Progenitor cell of endocrine pancreas (in vitro differentiated cells): Measurements from ENCODE around the gene NPHP3. TPM values are rescaled to one million over a fixed set of nuclear protein-coding genes. Genes with fewer than 3 reads are reported as not detected.
A peak's percentile ranks its signal among the peaks of the same experiment; 100 is the strongest.

Source experiments
- DNase-seq: peaks from one replicate; pipeline ENCODE4 v3.0.0; 2021; ENCODE audit warnings: low spot score; ENCODE audit not compliant: unreplicated experiment
- H3K27ac Mint-ChIP-seq: 2 replicates; pipeline ENCODE4 v1.8.0; 2021; ENCODE audit warnings: mild to moderate bottlenecking, moderate library complexity, mixed read lengths
- H3K27me3 Mint-ChIP-seq: 2 replicates; pipeline ENCODE4 v1.8.0; 2021; ENCODE audit warnings: mixed read lengths
- H3K36me3 Mint-ChIP-seq: 2 replicates; pipeline ENCODE4 v1.8.0; 2022; ENCODE audit warnings: mixed read lengths; ENCODE audit not compliant: insufficient read depth
- H3K4me1 Mint-ChIP-seq: 2 replicates; pipeline ENCODE4 v1.8.0; 2021; ENCODE audit warnings: low read depth, mixed read lengths
- H3K4me3 Mint-ChIP-seq: 2 replicates; pipeline ENCODE4 v1.8.0; 2021; ENCODE audit warnings: low read depth, mild to moderate bottlenecking, moderate library complexity, mixed read lengths
- H3K9me3 Mint-ChIP-seq: 2 replicates; pipeline ENCODE4 v1.8.0; 2021; ENCODE audit warnings: low read depth, mixed read lengths
- total RNA-seq: library from RNA; stranded (reverse); gene quantifications from 2 replicates; pipeline ENCODE4 v1.2.1, GENCODE V29; 2021
- TF ChIP-seq, protein P1 (sequence below): fragments of 200-600 bp; sonication (generic); IDR thresholded peaks from one replicate; pipeline ENCODE4 v1.5.0; 2021; ENCODE audit warnings: antibody characterized with exemption, mild to moderate bottlenecking; ENCODE audit not compliant: unreplicated experiment

NPHP3 gene
- total RNA-seq, 1 donor from 2014 or later: 24.8 TPM

DNA sequence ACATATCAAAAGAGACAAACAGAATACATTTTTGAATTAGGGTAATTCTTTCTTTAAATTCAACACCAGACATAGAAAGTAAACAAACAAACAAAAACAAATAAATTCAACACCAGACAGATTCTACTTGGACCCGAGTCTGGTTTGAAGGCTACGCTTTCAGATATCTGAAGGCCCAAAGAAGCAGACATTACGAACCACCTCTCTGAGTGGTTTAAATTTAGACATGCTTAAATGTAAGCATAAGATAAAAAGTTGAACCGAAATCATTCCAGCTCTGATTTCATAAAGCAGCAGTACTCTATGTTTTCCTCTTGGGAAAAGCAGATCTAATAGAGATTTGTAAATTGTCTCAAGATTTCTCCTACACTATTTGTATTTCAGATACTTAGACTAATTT lies 32.2 kb downstream of the NPHP3 start:
- TF ChIP-seq, protein P1, sequence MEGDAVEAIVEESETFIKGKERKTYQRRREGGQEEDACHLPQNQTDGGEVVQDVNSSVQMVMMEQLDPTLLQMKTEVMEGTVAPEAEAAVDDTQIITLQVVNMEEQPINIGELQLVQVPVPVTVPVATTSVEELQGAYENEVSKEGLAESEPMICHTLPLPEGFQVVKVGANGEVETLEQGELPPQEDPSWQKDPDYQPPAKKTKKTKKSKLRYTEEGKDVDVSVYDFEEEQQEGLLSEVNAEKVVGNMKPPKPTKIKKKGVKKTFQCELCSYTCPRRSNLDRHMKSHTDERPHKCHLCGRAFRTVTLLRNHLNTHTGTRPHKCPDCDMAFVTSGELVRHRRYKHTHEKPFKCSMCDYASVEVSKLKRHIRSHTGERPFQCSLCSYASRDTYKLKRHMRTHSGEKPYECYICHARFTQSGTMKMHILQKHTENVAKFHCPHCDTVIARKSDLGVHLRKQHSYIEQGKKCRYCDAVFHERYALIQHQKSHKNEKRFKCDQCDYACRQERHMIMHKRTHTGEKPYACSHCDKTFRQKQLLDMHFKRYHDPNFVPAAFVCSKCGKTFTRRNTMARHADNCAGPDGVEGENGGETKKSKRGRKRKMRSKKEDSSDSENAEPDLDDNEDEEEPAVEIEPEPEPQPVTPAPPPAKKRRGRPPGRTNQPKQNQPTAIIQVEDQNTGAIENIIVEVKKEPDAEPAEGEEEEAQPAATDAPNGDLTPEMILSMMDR: no peak
- Mint-ChIP-seq H3K36me3 (peaks cover 17% of the 10 kb centered on the region), H3K27ac (no peak overlapping the region)

DNA sequence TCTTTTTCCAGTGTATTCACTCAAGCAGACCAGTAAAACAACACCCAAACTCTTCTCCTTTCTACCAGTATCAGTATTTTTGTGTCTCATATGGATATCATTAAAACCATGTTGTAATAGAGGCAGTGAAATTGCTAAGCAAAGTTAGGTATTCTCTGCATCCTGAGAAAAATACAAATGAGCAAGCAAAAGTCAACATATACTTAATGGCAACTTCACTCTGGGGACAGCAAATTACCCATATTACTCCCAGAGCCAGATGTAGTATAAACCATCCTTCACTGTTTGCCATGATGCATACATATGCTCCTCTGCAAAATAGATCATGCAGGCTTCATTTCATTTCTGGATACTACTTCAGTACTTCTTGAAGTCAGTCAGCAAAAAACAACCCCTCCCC lies 40.0 kb downstream of the NPHP3 start:
- H3K27ac Mint-ChIP-seq: no peak overlapping the region
- H3K36me3 Mint-ChIP-seq: peaks cover 16% of the 10 kb centered on the region
- no peak for DNase-seq
- no peak overlapping the region for H3K4me3 Mint-ChIP-seq
- H3K27me3 Mint-ChIP-seq: no peaks in the 10 kb centered on the region
- no peaks in the 10 kb centered on the region for H3K9me3 Mint-ChIP-seq
- H3K4me1 Mint-ChIP-seq: peaks cover 5% of the 10 kb centered on the region
- TF ChIP-seq, protein P1: no peak

More for the DNA sequence above, 32.2 kb downstream of the NPHP3 start:
- no peaks in the 10 kb centered on the region for H3K27me3 Mint-ChIP-seq
- H3K4me3 Mint-ChIP-seq: no peak overlapping the region
- no peaks in the 10 kb centered on the region for H3K4me1 Mint-ChIP-seq
- H3K9me3 Mint-ChIP-seq: no peaks in the 10 kb centered on the region
- no peak for DNase-seq

DNA sequence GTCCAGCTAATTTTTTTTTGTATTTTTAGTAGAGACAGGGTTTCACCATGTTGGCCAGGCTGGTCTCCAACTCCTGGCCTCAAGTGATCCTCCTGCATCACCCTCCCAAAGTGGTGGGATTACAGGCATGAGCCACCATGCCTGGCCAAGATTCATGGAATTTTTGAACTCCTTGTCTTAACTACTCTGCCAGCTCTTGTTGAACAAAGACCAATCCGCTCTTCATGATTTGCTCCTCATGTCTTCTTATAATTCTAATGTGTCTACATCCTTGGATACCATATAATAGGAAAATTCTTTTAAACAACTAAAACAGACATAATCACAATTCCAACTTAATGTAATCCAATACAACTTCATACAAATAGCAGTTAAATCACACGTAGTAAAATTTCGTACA lies 40.8 kb downstream of the NPHP3 start:
- Mint-ChIP-seq H3K36me3 (peaks cover 15% of the 10 kb centered on the region), H3K4me1 (peaks cover 5% of the 10 kb centered on the region), H3K9me3 (no peaks in the 10 kb centered on the region)

DNA sequence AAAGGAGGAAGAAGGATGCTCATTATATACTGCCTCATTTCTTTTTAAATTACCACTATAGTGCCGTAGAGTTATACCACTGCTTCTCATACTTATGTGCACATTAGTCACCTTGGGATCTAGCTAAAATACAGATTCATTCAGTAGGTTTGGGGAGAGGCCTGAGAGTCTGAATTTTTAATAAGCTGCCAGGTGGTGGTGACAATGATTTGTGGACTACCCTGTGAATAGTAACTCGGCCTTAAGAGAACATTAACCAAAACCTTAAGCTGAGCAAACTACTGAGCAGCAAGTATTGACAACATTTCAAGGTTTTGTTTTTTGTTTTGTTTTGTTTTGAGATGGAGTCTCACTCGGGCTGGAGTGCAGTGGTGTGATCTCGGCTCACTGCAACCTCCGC lies 42.3 kb downstream of the NPHP3 start:
- Mint-ChIP-seq H3K36me3 (peaks cover 14% of the 10 kb centered on the region), H3K4me3 (no peak overlapping the region), H3K27ac (peak overlapping the region; percentile 25), H3K27me3 (no peaks in the 10 kb centered on the region), H3K4me1 (peaks cover 5% of the 10 kb centered on the region), H3K9me3 (no peaks in the 10 kb centered on the region)
- TF ChIP-seq, protein P1: no peak
- no peak for DNase-seq

More for the DNA sequence above, 40.8 kb downstream of the NPHP3 start:
- H3K27me3 Mint-ChIP-seq: no peaks in the 10 kb centered on the region
- no peak overlapping the region for H3K27ac Mint-ChIP-seq
- no peak for DNase-seq
- TF ChIP-seq, protein P1: no peak
- no peak overlapping the region for H3K4me3 Mint-ChIP-seq

DNA sequence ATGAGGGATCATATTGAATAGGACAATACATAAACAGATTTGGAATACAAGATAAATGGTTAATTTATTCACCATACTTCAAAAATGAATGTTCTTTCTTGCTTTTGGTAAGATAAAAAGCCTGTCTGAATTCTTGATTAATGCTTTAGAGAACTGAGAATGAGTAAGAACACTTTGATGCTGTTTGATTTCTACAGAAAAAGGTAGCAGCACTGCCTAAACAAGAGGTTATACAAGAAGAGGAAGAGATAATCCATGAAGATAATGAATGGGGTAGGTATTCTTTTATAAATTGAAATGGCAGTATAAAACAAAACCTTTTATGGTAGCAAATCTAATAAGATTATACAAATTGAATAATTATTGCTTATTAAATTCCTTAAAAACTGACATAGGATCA lies 46.8 kb downstream of the NPHP3 start:
- Mint-ChIP-seq H3K36me3 (peaks cover 11% of the 10 kb centered on the region), H3K27me3 (no peaks in the 10 kb centered on the region), H3K4me3 (no peak overlapping the region), H3K9me3 (no peaks in the 10 kb centered on the region), H3K27ac (no peak overlapping the region), H3K4me1 (peaks cover 5% of the 10 kb centered on the region)
- DNase-seq: no peak
- TF ChIP-seq, protein P1: no peak
